ENCODE measurements around the gene KCNA2.

KCNA2 gene

DNA sequence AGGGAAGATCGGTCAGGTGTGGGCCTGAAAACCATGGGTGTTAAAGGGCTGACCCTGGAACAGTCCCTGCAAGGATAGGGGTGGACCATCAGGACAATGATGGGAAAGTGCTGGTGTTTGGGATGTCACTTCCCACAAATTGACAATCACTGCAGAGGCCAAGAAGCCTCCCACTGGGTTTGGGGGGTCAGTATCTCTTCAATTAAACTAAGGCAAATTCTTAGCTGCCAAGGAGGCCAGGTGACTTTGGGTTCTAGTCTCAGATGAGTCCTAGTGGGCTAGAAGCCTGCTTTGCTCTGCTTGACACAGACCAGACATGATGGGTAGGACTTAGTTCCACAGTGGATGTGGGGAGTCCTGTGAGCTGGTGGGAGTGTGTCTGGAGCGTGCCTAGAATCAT is 29.3 kb upstream of the KCNA2 start:
- DNase-seq, result no peak
- no peak for TF ChIP-seq EZH2 (IDR thresholded peaks at IDR 0.05; ENCODE audit: borderline replicate concordance, low read depth, low read length, severe bottlenecking)
- TF ChIP-seq, protein P1, sequence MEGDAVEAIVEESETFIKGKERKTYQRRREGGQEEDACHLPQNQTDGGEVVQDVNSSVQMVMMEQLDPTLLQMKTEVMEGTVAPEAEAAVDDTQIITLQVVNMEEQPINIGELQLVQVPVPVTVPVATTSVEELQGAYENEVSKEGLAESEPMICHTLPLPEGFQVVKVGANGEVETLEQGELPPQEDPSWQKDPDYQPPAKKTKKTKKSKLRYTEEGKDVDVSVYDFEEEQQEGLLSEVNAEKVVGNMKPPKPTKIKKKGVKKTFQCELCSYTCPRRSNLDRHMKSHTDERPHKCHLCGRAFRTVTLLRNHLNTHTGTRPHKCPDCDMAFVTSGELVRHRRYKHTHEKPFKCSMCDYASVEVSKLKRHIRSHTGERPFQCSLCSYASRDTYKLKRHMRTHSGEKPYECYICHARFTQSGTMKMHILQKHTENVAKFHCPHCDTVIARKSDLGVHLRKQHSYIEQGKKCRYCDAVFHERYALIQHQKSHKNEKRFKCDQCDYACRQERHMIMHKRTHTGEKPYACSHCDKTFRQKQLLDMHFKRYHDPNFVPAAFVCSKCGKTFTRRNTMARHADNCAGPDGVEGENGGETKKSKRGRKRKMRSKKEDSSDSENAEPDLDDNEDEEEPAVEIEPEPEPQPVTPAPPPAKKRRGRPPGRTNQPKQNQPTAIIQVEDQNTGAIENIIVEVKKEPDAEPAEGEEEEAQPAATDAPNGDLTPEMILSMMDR (IDR thresholded peaks at IDR 0.05; ENCODE audit: borderline replicate concordance, extremely low read depth, low read length, poor library complexity, severe bottlenecking), result no peak
- Histone ChIP-seq H3K79me2 (ENCODE audit: insufficient read depth, low read length) (no peaks in the 10 kb centered on the region), H3K27ac (ENCODE audit: low read length) (no peak overlapping the region), H3K4me2 (ENCODE audit: insufficient read depth, low read length) (no peak overlapping the region), H3K36me3 (ENCODE audit: insufficient read depth, low read length) (no peaks in the 10 kb centered on the region), H3K9ac (ENCODE audit: low read depth, low read length) (no peak overlapping the region), H3K4me3 (ENCODE audit: low read depth in 1 of 2, low read length in 2 of 2) (no peak overlapping the region), H3K4me1 (ENCODE audit: insufficient read depth, low read length) (peaks cover 20% of the 10 kb centered on the region), H2AFZ (ENCODE audit: low read depth, low read length) (no peak overlapping the region), H3K27me3 (ENCODE audit: insufficient read depth, low read length, poor library complexity) (no peaks in the 10 kb centered on the region), H4K20me1 (ENCODE audit: insufficient read depth, low read length) (no peaks in the 10 kb centered on the region), H3K9me3 (ENCODE audit: insufficient read depth, low read length, severe bottlenecking) (no peaks in the 10 kb centered on the region)
- no peak for ATAC-seq (ENCODE audit: insufficient read depth, low read depth)

DNA sequence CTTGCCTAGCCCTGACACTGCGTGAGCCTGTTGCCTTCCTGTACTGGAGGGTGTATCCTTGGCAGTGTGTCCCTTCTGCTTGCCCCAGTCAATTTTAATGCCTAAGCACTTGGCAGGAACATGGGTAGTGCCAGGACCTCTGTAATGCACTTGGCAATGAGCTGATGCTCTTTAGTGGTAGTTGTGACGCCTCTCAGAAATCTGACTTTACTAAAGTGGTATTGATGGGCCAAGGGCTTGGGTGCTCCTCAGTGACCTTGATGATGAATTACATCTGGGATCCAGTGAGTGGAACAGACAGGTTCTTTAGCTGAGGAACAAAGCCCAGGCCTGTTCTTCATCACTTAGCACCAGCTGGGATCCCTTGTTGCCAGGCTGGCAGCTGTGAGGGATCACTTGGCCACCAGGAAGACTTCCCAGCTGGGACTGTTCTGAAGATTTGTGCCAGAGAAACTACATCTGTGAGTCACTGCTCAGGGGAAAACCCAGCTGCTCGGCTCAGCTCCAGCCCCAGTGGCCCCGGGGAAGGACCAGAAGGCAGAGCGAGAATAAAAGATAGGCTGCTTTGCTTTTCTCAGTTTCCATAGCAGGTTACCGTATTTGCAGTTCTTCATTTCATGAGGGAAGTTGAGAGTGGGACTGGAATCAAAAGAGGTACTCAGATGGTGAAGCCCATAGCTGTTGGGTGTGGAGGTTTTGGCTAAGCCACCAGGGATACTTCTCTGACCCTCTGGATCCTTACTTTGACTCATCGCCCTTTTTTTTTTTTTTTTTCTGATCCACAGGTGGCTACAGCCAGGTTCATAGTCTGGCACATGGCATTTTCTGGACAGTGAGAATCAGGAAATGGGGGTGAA is 28.5 kb upstream of the KCNA2 start:
- Histone ChIP-seq H3K27me3 (ENCODE audit: insufficient read depth, low read length, poor library complexity) (no peaks in the 10 kb centered on the region), H3K79me2 (ENCODE audit: insufficient read depth, low read length) (no peaks in the 10 kb centered on the region), H3K4me2 (ENCODE audit: insufficient read depth, low read length) (no peak overlapping the region), H3K36me3 (ENCODE audit: insufficient read depth, low read length) (no peaks in the 10 kb centered on the region), H3K4me3 (ENCODE audit: low read depth in 1 of 2, low read length in 2 of 2) (no peak overlapping the region), H4K20me1 (ENCODE audit: insufficient read depth, low read length) (no peaks in the 10 kb centered on the region), H3K9me3 (ENCODE audit: insufficient read depth, low read length, severe bottlenecking) (no peaks in the 10 kb centered on the region), H3K4me1 (ENCODE audit: insufficient read depth, low read length) (peaks cover 22% of the 10 kb centered on the region), H3K27ac (ENCODE audit: low read length) (no peak overlapping the region), H2AFZ (ENCODE audit: low read depth, low read length) (no peak overlapping the region), H3K9ac (ENCODE audit: low read depth, low read length) (no peak overlapping the region)
- no peak for DNase-seq
- no peak for TF ChIP-seq EZH2 (IDR thresholded peaks at IDR 0.05; ENCODE audit: borderline replicate concordance, low read depth, low read length, severe bottlenecking)
- TF ChIP-seq, protein P1 (IDR thresholded peaks at IDR 0.05; ENCODE audit: borderline replicate concordance, extremely low read depth, low read length, poor library complexity, severe bottlenecking), result no peak
- no peak for ATAC-seq (ENCODE audit: insufficient read depth, low read depth)

DNA sequence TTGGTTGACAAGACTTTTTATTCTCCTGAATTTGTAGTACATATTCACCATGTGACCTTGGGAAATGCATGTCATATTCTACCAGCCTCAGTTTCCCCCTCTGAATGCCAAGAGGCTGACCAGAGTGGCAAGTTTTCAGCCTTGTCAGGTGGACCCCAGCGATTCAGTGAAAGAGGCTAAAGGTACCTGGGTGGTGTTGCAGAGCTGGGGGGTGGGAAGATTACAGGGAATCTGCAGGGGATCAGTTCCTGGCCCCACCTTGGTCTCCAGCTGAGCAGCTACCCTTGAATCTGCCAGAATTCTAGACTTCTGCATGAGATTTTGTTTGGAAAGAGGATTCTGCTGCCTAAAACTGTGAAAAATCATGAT is 27.9 kb upstream of the KCNA2 start:
- Histone ChIP-seq H3K9ac (ENCODE audit: low read depth, low read length) (no peak overlapping the region), H3K36me3 (ENCODE audit: insufficient read depth, low read length) (no peaks in the 10 kb centered on the region), H2AFZ (ENCODE audit: low read depth, low read length) (no peak overlapping the region), H3K79me2 (ENCODE audit: insufficient read depth, low read length) (no peaks in the 10 kb centered on the region), H3K4me3 (ENCODE audit: low read depth in 1 of 2, low read length in 2 of 2) (no peak overlapping the region), H3K4me2 (ENCODE audit: insufficient read depth, low read length) (no peak overlapping the region), H3K9me3 (ENCODE audit: insufficient read depth, low read length, severe bottlenecking) (no peaks in the 10 kb centered on the region), H4K20me1 (ENCODE audit: insufficient read depth, low read length) (no peaks in the 10 kb centered on the region), H3K27ac (ENCODE audit: low read length) (no peak overlapping the region), H3K27me3 (ENCODE audit: insufficient read depth, low read length, poor library complexity) (no peaks in the 10 kb centered on the region), H3K4me1 (ENCODE audit: insufficient read depth, low read length) (peaks cover 22% of the 10 kb centered on the region)
- no peak for ATAC-seq (ENCODE audit: insufficient read depth, low read depth)
- no peak for TF ChIP-seq EZH2 (IDR thresholded peaks at IDR 0.05; ENCODE audit: borderline replicate concordance, low read depth, low read length, severe bottlenecking)
- TF ChIP-seq, protein P1 (IDR thresholded peaks at IDR 0.05; ENCODE audit: borderline replicate concordance, extremely low read depth, low read length, poor library complexity, severe bottlenecking), result no peak
- no peak for DNase-seq

All from DND-41 (cell line).